ENCODE measurements around the gene NEBL.

NEBL gene

DNA sequence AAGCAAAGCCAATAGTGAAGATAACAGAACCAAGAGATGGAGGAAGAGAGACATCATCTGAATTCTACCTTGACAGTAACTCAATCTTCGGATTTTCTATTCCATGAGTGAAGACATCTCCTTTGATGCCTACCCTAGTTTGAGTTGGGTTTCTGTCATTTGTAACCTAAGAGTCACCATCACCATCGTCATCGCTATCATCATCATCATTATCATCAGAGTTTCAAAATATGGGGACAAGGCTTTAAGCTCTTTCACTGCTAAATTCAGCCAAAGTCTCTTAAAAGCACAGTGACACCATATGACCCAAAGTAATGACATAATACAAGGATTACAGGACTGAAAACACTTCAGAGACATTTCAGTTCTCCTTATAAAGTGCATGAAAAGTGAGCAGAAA lies 57.2 kb downstream of the NEBL start:
- Histone ChIP-seq H3K9ac (ENCODE audit: insufficient read length, low read depth) (no peak overlapping the region), H3K4me1 (ENCODE audit: insufficient read depth, insufficient read length) (no peaks in the 10 kb centered on the region), H3K36me3 (ENCODE audit: insufficient read depth, insufficient read length, low read length) (no peaks in the 10 kb centered on the region), H3K4me3 (ENCODE audit: insufficient read length, low read depth) (no peak overlapping the region), H3K9me3 (ENCODE audit: insufficient read depth, low read length) (no peaks in the 10 kb centered on the region), H3K27me3 (ENCODE audit: insufficient read depth, insufficient read length) (no peaks in the 10 kb centered on the region)
- no peak for TF ChIP-seq SUZ12 (IDR thresholded peaks at IDR 0.05; ENCODE audit: extremely low read depth, insufficient read depth, insufficient read length)
- no peak for TF ChIP-seq YY1 (IDR thresholded peaks at IDR 0.05; ENCODE audit: insufficient read depth, insufficient read length)
- no peak for TF ChIP-seq ZNF274 (IDR thresholded peaks at IDR 0.05; ENCODE audit: low read depth, low read length)
- DNase-seq (ENCODE audit: low read depth, low spot score) = no peak

DNA sequence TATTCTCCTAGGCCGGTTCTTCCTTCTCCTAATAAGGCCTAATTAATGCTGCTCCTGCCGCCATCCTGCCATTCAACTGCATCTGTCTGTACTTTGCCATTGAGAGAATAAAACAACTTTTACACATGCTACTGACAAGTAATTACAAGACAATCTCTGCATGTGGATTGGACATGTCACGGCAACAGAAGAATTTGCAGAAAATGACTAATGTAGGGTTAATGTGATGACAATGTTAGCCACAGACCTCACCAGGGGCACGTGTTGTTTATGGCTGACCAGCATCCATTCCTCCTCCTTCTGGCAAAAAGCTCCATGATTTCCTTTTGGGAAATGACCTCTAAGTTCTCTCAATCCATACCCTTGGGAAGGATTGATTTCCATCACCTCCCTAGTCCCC lies 58.0 kb downstream of the NEBL start:
- no peak for TF ChIP-seq YY1 (IDR thresholded peaks at IDR 0.05; ENCODE audit: insufficient read depth, insufficient read length)
- no peak for TF ChIP-seq SUZ12 (IDR thresholded peaks at IDR 0.05; ENCODE audit: extremely low read depth, insufficient read depth, insufficient read length)
- no peak for TF ChIP-seq ZNF274 (IDR thresholded peaks at IDR 0.05; ENCODE audit: low read depth, low read length)
- Histone ChIP-seq H3K4me1 (ENCODE audit: insufficient read depth, insufficient read length) (no peaks in the 10 kb centered on the region), H3K9ac (ENCODE audit: insufficient read length, low read depth) (no peak overlapping the region), H3K9me3 (ENCODE audit: insufficient read depth, low read length) (no peaks in the 10 kb centered on the region), H3K36me3 (ENCODE audit: insufficient read depth, insufficient read length, low read length) (no peaks in the 10 kb centered on the region), H3K27me3 (ENCODE audit: insufficient read depth, insufficient read length) (no peaks in the 10 kb centered on the region), H3K4me3 (ENCODE audit: insufficient read length, low read depth) (no peak overlapping the region)
- DNase-seq (ENCODE audit: low read depth, low spot score) = no peak

DNA sequence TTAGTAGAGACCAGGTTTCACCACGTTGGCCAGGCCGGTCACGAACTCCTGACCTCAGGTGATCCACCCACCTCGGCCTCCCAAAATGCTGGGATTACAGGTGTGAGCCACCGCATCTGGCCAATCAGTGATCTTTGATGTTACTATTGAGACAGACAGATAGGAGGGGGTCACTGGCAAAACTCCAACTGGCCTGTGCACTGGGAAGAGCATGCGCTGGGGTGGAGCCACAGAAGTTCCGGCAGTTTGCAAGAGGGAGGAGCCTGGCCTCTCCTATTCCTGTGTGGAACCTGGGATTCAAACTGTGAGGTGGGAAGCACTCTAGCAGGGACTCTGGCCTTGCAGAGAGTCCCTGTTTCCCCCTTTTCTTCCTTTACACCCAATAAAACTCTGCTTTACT lies 60.7 kb downstream of the NEBL start:
- Histone ChIP-seq H3K4me1 (ENCODE audit: insufficient read depth, insufficient read length) (no peaks in the 10 kb centered on the region), H3K27me3 (ENCODE audit: insufficient read depth, insufficient read length) (no peaks in the 10 kb centered on the region), H3K4me3 (ENCODE audit: insufficient read length, low read depth) (no peak overlapping the region), H3K36me3 (ENCODE audit: insufficient read depth, insufficient read length, low read length) (no peaks in the 10 kb centered on the region), H3K9ac (ENCODE audit: insufficient read length, low read depth) (no peak overlapping the region), H3K9me3 (ENCODE audit: insufficient read depth, low read length) (no peaks in the 10 kb centered on the region)
- no peak for DNase-seq (ENCODE audit: low read depth, low spot score)
- TF ChIP-seq ZNF274 (IDR thresholded peaks at IDR 0.05; ENCODE audit: low read depth, low read length) = no peak
- no peak for TF ChIP-seq SUZ12 (IDR thresholded peaks at IDR 0.05; ENCODE audit: extremely low read depth, insufficient read depth, insufficient read length)
- no peak for TF ChIP-seq YY1 (IDR thresholded peaks at IDR 0.05; ENCODE audit: insufficient read depth, insufficient read length)

DNA sequence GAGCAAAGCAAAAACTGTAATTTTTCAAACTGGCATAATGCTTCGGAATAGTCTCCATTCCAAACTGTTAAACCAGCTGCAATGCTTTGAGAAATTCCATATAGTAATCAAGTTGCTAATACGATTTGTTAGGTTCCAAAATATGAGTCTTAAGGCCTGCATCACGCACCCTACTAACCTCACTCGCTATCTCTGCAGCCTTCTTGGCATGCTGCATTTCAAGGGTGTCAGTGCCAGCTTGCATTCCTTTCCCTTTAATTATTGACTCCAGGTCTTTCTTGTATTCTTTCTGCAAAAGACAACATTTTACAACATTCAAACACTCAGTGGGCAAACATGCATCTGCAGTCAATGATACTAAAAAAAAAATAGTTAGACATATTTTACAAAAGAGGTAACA lies 61.8 kb downstream of the NEBL start:
- Histone ChIP-seq H3K9ac (ENCODE audit: insufficient read length, low read depth) (no peak overlapping the region), H3K36me3 (ENCODE audit: insufficient read depth, insufficient read length, low read length) (no peaks in the 10 kb centered on the region), H3K27me3 (ENCODE audit: insufficient read depth, insufficient read length) (no peaks in the 10 kb centered on the region), H3K4me3 (ENCODE audit: insufficient read length, low read depth) (no peak overlapping the region), H3K4me1 (ENCODE audit: insufficient read depth, insufficient read length) (no peaks in the 10 kb centered on the region), H3K9me3 (ENCODE audit: insufficient read depth, low read length) (no peaks in the 10 kb centered on the region)
- no peak for TF ChIP-seq SUZ12 (IDR thresholded peaks at IDR 0.05; ENCODE audit: extremely low read depth, insufficient read depth, insufficient read length)
- TF ChIP-seq YY1 (IDR thresholded peaks at IDR 0.05; ENCODE audit: insufficient read depth, insufficient read length) = no peak
- TF ChIP-seq ZNF274 (IDR thresholded peaks at IDR 0.05; ENCODE audit: low read depth, low read length) = no peak
- no peak for DNase-seq (ENCODE audit: low read depth, low spot score)

DNA sequence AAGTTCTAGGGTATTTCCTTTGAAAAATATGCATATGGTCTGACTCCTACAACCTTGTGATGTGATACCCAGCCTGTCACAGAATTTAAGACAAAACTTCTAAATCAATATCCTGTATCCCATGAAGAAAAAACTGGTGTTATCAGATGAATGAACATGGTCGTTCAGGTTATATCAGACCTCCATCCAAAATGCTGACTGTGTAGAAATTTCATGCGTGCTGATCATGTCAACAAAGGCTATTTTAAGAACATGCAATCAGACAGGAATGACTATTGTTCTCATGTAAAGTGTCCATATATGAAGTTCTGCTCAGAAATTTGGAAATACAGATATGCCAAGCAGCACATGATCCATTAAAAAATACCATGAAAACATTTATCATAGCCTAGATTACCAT lies 62.3 kb downstream of the NEBL start:
- H3K4me1 ChIP-seq (ENCODE audit: insufficient read depth, insufficient read length) = no peaks in the 10 kb centered on the region
- no peaks in the 10 kb centered on the region for H3K36me3 ChIP-seq (ENCODE audit: insufficient read depth, insufficient read length, low read length)
- no peaks in the 10 kb centered on the region for H3K27me3 ChIP-seq (ENCODE audit: insufficient read depth, insufficient read length)
- TF ChIP-seq SUZ12 (IDR thresholded peaks at IDR 0.05; ENCODE audit: extremely low read depth, insufficient read depth, insufficient read length) (no peak), ZNF274 (IDR thresholded peaks at IDR 0.05; ENCODE audit: low read depth, low read length) (no peak), YY1 (IDR thresholded peaks at IDR 0.05; ENCODE audit: insufficient read depth, insufficient read length) (no peak)
- H3K9me3 ChIP-seq (ENCODE audit: insufficient read depth, low read length) = no peaks in the 10 kb centered on the region
- DNase-seq (ENCODE audit: low read depth, low spot score) = no peak
- no peak overlapping the region for H3K4me3 ChIP-seq (ENCODE audit: insufficient read length, low read depth)
- H3K9ac ChIP-seq (ENCODE audit: insufficient read length, low read depth) = no peak overlapping the region

DNA sequence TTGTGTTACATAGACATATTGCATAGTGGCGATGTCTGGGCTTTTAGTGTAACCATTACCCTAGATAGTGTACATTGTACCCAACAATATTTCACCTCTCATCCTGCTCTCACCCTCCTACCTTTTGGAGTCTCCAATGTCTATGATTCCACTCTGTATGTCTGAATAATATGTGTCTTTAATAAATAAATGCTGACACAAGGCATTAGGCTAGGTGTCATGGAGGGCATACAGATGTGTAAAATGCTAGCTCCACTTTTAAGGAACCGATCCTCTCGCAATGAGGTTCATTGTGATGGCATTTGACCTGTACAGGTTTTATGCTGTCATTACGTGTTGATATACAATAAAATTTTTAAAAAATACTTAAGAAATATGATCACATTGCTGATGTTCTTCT lies 74.3 kb downstream of the NEBL start:
- Histone ChIP-seq H3K4me1 (ENCODE audit: insufficient read depth, insufficient read length) (no peaks in the 10 kb centered on the region), H3K9ac (ENCODE audit: insufficient read length, low read depth) (no peak overlapping the region), H3K9me3 (ENCODE audit: insufficient read depth, low read length) (no peaks in the 10 kb centered on the region), H3K4me3 (ENCODE audit: insufficient read length, low read depth) (no peak overlapping the region), H3K36me3 (ENCODE audit: insufficient read depth, insufficient read length, low read length) (no peaks in the 10 kb centered on the region), H3K27me3 (ENCODE audit: insufficient read depth, insufficient read length) (no peaks in the 10 kb centered on the region)
- DNase-seq (ENCODE audit: low read depth, low spot score) = no peak
- no peak for TF ChIP-seq YY1 (IDR thresholded peaks at IDR 0.05; ENCODE audit: insufficient read depth, insufficient read length)
- no peak for TF ChIP-seq SUZ12 (IDR thresholded peaks at IDR 0.05; ENCODE audit: extremely low read depth, insufficient read depth, insufficient read length)
- no peak for TF ChIP-seq ZNF274 (IDR thresholded peaks at IDR 0.05; ENCODE audit: low read depth, low read length)

DNA sequence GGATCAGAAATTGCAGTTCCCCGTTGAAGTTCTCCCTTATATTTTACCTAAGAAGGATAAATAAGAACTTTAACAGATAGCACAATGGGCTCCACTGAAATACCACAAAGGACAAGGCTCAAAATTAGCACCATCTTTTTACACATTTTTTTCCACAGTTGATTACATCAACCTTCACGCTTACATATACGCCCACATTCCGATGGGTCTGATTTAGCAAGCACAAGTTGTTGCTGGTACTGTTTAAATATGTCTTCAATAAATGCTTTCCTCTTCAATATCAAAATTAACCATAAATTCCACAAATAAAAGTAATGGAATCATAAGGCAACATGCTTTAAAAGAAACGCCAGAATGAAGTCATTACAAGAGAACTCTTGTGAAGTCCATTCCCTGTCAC lies 79.5 kb downstream of the NEBL start:
- Histone ChIP-seq H3K4me3 (ENCODE audit: insufficient read length, low read depth) (no peak overlapping the region), H3K36me3 (ENCODE audit: insufficient read depth, insufficient read length, low read length) (no peaks in the 10 kb centered on the region), H3K9me3 (ENCODE audit: insufficient read depth, low read length) (no peaks in the 10 kb centered on the region), H3K27me3 (ENCODE audit: insufficient read depth, insufficient read length) (no peaks in the 10 kb centered on the region), H3K4me1 (ENCODE audit: insufficient read depth, insufficient read length) (no peaks in the 10 kb centered on the region), H3K9ac (ENCODE audit: insufficient read length, low read depth) (no peak overlapping the region)
- no peak for TF ChIP-seq YY1 (IDR thresholded peaks at IDR 0.05; ENCODE audit: insufficient read depth, insufficient read length)
- TF ChIP-seq SUZ12 (IDR thresholded peaks at IDR 0.05; ENCODE audit: extremely low read depth, insufficient read depth, insufficient read length) = no peak
- TF ChIP-seq ZNF274 (IDR thresholded peaks at IDR 0.05; ENCODE audit: low read depth, low read length) = no peak
- DNase-seq (ENCODE audit: low read depth, low spot score) = no peak

DNA sequence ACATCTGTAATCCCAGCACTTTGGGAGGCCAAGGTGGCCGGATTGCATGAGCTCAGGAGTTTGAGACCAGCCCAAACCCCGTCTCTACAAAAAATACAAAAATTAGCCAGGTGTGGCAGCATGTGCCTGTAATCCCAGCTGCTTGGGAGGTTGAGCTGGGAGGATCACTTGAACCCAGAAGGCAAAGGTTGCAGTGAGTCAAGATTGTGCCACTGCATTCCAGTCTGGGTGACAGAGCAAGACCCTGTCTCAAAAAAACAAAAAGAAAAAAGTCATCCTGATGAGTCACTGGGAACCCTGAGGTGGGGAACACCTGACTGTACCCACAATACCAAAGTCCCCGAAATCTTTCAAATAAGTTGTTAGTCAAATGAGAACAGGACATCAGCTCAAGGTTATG lies 80.0 kb downstream of the NEBL start:
- H3K9ac ChIP-seq (ENCODE audit: insufficient read length, low read depth) = no peak overlapping the region
- H3K27me3 ChIP-seq (ENCODE audit: insufficient read depth, insufficient read length) = no peaks in the 10 kb centered on the region
- H3K9me3 ChIP-seq (ENCODE audit: insufficient read depth, low read length) = no peaks in the 10 kb centered on the region
- no peaks in the 10 kb centered on the region for H3K36me3 ChIP-seq (ENCODE audit: insufficient read depth, insufficient read length, low read length)
- no peak for DNase-seq (ENCODE audit: low read depth, low spot score)
- no peaks in the 10 kb centered on the region for H3K4me1 ChIP-seq (ENCODE audit: insufficient read depth, insufficient read length)
- TF ChIP-seq YY1 (IDR thresholded peaks at IDR 0.05; ENCODE audit: insufficient read depth, insufficient read length) (no peak), ZNF274 (IDR thresholded peaks at IDR 0.05; ENCODE audit: low read depth, low read length) (no peak), SUZ12 (IDR thresholded peaks at IDR 0.05; ENCODE audit: extremely low read depth, insufficient read depth, insufficient read length) (no peak)
- no peak overlapping the region for H3K4me3 ChIP-seq (ENCODE audit: insufficient read length, low read depth)

Data from NT2/D1 (cell line).